Hepatocyte (in vitro differentiated cells): Measurements from ENCODE around the gene PHF19. TPM values are rescaled to one million over a fixed set of nuclear protein-coding genes. Genes with fewer than 3 reads are reported as not detected.

Experiments
- DNase-seq: peaks from one replicate; pipeline ENCODE4 v3.0.0-alpha.2; 2016; ENCODE audit warnings: low spot score
- H2AFZ ChIP-seq: fragments of 200-600 bp; sonication (generic); 2 replicates; pipeline ENCODE4 v1.6.0; 2016; ENCODE audit warnings: antibody characterized with exemption, mild to moderate bottlenecking
- H3K27ac ChIP-seq: fragments of 200-600 bp; sonication (generic); 2 replicates; pipeline ENCODE4 v1.5.1; 2016; ENCODE audit warnings: mild to moderate bottlenecking
- H3K27me3 ChIP-seq: fragments of 200-600 bp; sonication (generic); 2 replicates; pipeline ENCODE4 v1.6.1; 2016
- H3K36me3 ChIP-seq: fragments of 200-600 bp; sonication (generic); replicated peaks from 2 replicates; pipeline ENCODE4 v1.5.1; 2016; ENCODE audit warnings: low read depth; ENCODE audit not compliant: insufficient read depth
- H3K4me1 ChIP-seq: fragments of 200-600 bp; sonication (generic); 2 replicates; pipeline ENCODE4 v1.5.1; 2016; ENCODE audit warnings: mild to moderate bottlenecking, moderate library complexity; ENCODE audit not compliant: insufficient read depth
- H3K4me2 ChIP-seq: fragments of 200-600 bp; sonication (generic); 2 replicates; pipeline ENCODE4 v1.6.0; 2016
- H3K4me3 ChIP-seq: fragments of 200-600 bp; sonication (generic); 2 replicates; pipeline ENCODE4 v1.5.1; 2016; ENCODE audit warnings: mild to moderate bottlenecking
- H3K79me2 ChIP-seq: fragments of 200-600 bp; sonication (generic); 2 replicates; pipeline ENCODE4 v1.6.0; 2017; ENCODE audit warnings: mild to moderate bottlenecking
- H3K9me2 ChIP-seq: fragments of 200-600 bp; sonication (generic); replicated peaks from 2 replicates; pipeline ENCODE4 v1.6.0; 2017; ENCODE audit warnings: mild to moderate bottlenecking; ENCODE audit not compliant: insufficient read depth
- H3K9me3 ChIP-seq: fragments of 200-600 bp; sonication (generic); 2 replicates; pipeline ENCODE4 v1.5.1; 2016; ENCODE audit warnings: low read depth, mild to moderate bottlenecking
- H4K20me1 ChIP-seq: fragments of 200-600 bp; sonication (generic); 2 replicates; pipeline ENCODE4 v1.6.0; 2016; ENCODE audit warnings: mild to moderate bottlenecking; ENCODE audit not compliant: insufficient read depth, poor library complexity, severe bottlenecking
- EZH2 ChIP-seq: fragments of 200-600 bp; sonication (generic); IDR thresholded peaks from 2 replicates; pipeline ENCODE4 v1.6.1; 2016; ENCODE audit warnings: antibody characterized with exemption, mild to moderate bottlenecking, borderline replicate concordance
- EZH2phosphoT487 ChIP-seq: fragments of 200-600 bp; sonication (generic); IDR thresholded peaks from one replicate; pipeline ENCODE4 v1.6.1; 2018; ENCODE audit warnings: antibody characterized with exemption, mild to moderate bottlenecking, low read depth, moderate library complexity; ENCODE audit not compliant: unreplicated experiment, severe bottlenecking
- WGBS: methylation state at CpG from one replicate; pipeline ENCODE4 v1.1.6; 2016; ENCODE audit warnings: low lambda C conversion rate; ENCODE audit errors: missing lambda C conversion rate; 5-methylcytosine and 5-hydroxymethylcytosine counted together
- polyA plus RNA-seq: library from polyadenylated mRNA; unstranded; fragments of >200 nt; fragmentation: Nextera tagmentation; extraction: Ambion mirVana; gene quantifications from 2 replicates; pipeline ENCODE4 v1.2.1, GENCODE V29; 2016
- total RNA-seq: library from RNA; depleted of rRNA; stranded (reverse); fragments of >200 nt; gene quantifications from 2 replicates; pipeline ENCODE4 v1.2.3, GENCODE V29; 2014
- TF ChIP-seq, protein P1 (sequence below): fragments of 200-600 bp; sonication (generic); IDR thresholded peaks from 2 replicates; pipeline ENCODE4 v1.5.1; 2016; ENCODE audit warnings: antibody characterized with exemption, mild to moderate bottlenecking; ENCODE audit not compliant: poor library complexity

PHF19 gene
- total and polyA plus RNA-seq, 2 experiments from 2014 or later, result 30.9 to 34.8 TPM

DNA sequence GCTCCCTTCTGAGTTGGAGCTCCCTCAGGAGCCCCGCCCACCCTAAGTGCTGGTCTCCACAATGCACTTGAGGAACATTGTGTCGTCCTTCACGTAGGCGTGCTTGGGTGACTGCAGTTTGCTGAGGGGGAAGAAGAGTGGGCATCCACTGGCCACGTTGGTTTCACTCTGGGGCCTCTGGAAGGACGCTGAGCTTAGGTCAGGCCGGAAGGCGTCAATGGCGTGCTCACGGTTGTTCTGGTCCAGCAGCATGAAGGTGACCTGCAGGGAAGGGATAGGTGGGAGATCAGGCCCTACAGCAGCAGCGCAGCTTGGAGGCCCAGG is 28.0 kb upstream of the PHF19 start:
- Histone ChIP-seq H2AFZ (no peak overlapping the region), H3K79me2 (no peaks in the 10 kb centered on the region), H3K36me3 (no peaks in the 10 kb centered on the region), H3K4me3 (no peak overlapping the region), H3K9me3 (no peaks in the 10 kb centered on the region), H4K20me1 (no peaks in the 10 kb centered on the region), H3K27me3 (no peaks in the 10 kb centered on the region), H3K9me2 (no peaks in the 10 kb centered on the region), H3K4me2 (no peak overlapping the region), H3K27ac (no peak overlapping the region), H3K4me1 (no peaks in the 10 kb centered on the region)
- TF ChIP-seq EZH2phosphoT487 (no peak), EZH2 (no peak)
- TF ChIP-seq, protein P1, sequence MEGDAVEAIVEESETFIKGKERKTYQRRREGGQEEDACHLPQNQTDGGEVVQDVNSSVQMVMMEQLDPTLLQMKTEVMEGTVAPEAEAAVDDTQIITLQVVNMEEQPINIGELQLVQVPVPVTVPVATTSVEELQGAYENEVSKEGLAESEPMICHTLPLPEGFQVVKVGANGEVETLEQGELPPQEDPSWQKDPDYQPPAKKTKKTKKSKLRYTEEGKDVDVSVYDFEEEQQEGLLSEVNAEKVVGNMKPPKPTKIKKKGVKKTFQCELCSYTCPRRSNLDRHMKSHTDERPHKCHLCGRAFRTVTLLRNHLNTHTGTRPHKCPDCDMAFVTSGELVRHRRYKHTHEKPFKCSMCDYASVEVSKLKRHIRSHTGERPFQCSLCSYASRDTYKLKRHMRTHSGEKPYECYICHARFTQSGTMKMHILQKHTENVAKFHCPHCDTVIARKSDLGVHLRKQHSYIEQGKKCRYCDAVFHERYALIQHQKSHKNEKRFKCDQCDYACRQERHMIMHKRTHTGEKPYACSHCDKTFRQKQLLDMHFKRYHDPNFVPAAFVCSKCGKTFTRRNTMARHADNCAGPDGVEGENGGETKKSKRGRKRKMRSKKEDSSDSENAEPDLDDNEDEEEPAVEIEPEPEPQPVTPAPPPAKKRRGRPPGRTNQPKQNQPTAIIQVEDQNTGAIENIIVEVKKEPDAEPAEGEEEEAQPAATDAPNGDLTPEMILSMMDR, result no peak
- 94% methylated on average over 11 of the region's 11 CpGs for WGBS
- DNase-seq, result no peak

DNA sequence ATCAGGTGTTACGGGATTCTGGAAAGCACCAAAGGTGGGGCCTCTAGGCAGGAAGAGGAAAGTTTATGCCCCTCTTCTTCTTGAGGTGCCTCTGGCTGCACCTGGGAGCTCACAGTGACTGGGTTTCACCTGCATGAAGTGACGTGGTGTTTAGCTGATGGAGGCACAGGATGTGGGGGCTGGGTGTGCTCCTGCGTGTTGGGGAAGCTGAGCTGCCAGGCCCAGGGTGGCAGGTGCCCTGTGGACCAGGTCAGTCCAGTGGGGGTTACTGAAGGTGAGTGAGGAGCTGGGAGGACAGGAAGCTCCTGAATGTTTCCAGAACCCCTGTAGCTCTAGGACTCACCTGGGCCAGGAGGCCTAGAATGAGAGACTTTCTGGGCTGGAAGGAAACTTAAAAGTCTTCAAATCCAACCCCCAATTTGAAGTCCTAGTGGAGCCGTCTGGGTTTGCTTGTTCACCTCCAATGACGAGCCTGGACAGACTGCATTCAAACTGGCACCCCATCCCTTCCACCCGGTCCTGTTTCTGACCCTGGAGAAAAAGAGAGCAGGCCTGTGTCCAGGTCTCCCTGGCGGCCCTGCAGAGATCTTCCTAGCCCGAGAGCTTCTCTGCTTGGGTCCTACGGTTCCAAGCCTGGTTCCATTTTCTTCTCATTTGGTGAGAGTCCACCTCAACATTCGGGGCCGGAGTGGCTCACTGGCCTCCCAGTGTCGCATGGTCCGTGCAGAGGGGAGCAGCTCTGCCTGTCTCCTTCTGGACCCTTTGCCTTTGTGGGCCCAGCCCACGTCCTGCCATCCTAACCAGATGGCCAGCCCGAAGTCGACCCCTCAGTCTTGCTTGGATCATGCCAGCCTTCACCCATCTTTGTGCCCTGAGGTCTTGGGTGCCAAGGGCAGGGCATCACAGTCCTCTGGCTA is 27.3 kb upstream of the PHF19 start:
- H3K27me3 ChIP-seq, result no peaks in the 10 kb centered on the region
- 95% methylated on average over 16 of the region's 16 CpGs for WGBS
- no peaks in the 10 kb centered on the region for H3K9me3 ChIP-seq
- TF ChIP-seq EZH2phosphoT487 (no peak), EZH2 (no peak)
- TF ChIP-seq, protein P1, result no peak
- H3K9me2 ChIP-seq, result no peaks in the 10 kb centered on the region
- DNase-seq, result no peak
- H3K27ac ChIP-seq, result no peak overlapping the region
- H4K20me1 ChIP-seq, result no peaks in the 10 kb centered on the region
- H3K4me2 ChIP-seq, result no peak overlapping the region
- no peaks in the 10 kb centered on the region for H3K4me1 ChIP-seq
- no peaks in the 10 kb centered on the region for H3K79me2 ChIP-seq
- H2AFZ ChIP-seq, result no peak overlapping the region
- H3K36me3 ChIP-seq, result no peaks in the 10 kb centered on the region
- no peak overlapping the region for H3K4me3 ChIP-seq

DNA sequence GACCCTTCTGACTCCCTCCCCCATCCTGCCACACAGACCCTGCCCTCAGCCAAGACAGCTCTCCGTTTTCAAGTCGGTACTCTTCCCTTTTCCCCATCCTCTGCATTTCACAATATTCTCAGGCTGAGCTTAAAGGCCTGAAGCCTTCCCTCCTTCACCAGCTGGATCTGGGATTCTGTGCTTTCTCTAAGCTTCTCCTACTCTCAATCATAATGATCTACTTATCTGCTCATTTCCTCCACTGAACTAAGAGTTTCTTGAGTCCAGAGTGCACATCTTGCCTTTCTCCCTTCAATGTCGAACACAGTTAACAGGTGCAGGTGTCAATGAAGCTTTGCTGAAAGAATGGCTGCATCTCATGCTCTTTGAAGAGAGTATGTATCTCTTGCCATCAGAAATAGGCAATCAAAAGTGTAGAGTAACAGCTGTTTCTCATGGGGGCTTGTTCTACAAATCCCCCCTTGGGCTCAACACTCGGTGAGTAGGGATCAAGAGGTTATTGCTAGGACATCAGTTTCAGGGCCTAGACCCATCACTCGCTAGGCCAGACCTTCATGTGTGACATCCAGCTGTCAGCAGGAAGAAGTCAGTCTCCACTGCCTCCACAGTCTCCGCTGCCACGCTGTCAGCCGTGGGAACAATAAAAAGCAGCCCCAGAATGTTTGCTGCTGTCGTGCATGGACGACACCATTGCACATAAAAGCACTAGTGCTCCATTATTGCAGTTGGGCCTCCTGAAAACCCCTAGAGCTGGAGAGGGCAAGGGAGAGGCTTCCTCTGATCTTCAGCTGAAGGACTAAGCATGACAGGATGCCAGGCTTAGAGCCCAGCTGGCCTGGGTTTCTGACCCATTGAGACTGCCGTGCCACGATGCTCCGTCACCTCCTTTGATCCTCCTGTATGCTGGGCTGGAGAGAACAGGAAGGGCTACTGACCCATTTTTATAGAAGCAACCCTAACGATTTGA is 25.9 kb upstream of the PHF19 start:
- no peak overlapping the region for H3K27ac ChIP-seq
- H3K4me3 ChIP-seq, result no peak overlapping the region
- no peaks in the 10 kb centered on the region for H3K27me3 ChIP-seq
- H4K20me1 ChIP-seq, result no peaks in the 10 kb centered on the region
- no peak for DNase-seq
- H3K9me2 ChIP-seq, result no peaks in the 10 kb centered on the region
- H3K79me2 ChIP-seq, result no peaks in the 10 kb centered on the region
- no peak overlapping the region for H2AFZ ChIP-seq
- WGBS, result 83% methylated on average over 14 of the region's 14 CpGs
- no peaks in the 10 kb centered on the region for H3K4me1 ChIP-seq
- no peak overlapping the region for H3K4me2 ChIP-seq
- H3K9me3 ChIP-seq, result no peaks in the 10 kb centered on the region
- no peaks in the 10 kb centered on the region for H3K36me3 ChIP-seq
- TF ChIP-seq, protein P1, result no peak
- TF ChIP-seq EZH2phosphoT487 (no peak), EZH2 (no peak)
